HepG2 (cell line): ENCODE data around the gene IFIT5. TPM values are rescaled to one million over a fixed set of nuclear protein-coding genes. Genes with fewer than 3 reads are reported as not detected.

Source experiments
- ATAC-seq: fragments of 200-7000 bp; cut with Tn5 transposase; 3 replicates; pipeline ENCODE4 v1.9.1; 2020; ENCODE audit warnings: mild to moderate bottlenecking, moderate library complexity
- BruUV-seq: library from RNA; stranded (reverse); fragments of 400-500 nt; replicated peaks from 2 replicates; lab custom pipeline; 2021; lab: Mats Ljungman, UMichigan
- CTCF ChIA-PET: fragments of 300-600 bp; formaldehyde crosslinking; extraction: SDS; loops from one replicate; lab custom pipeline; 2021; ENCODE audit warnings: low total read pairs, inconsistent platforms, low intra/inter-chr PET ratio; lab: Yijun Ruan, JAX
- POLR2A ChIA-PET: fragments of 350-600 bp; sonication (Branson Sonifier 250); formaldehyde crosslinking; loops from one replicate; lab custom pipeline; 2020; ENCODE audit warnings: antibody characterized with exemption, inconsistent platforms; lab: Yijun Ruan, JAX
- DNase-seq: peaks from one replicate; pipeline ENCODE4 v3.0.0-alpha.2; 2015; ENCODE audit warnings: low spot score
- FAIRE-seq: peaks from 3 replicates; lab custom pipeline; 2011; peaks lifted over from hg19 to GRCh38; lab: Jason Lieb, UNC
- H2AFZ ChIP-seq: one replicate; pipeline ENCODE4 v1.6.1; 2011; ENCODE audit warnings: low read length, inconsistent platforms
- H3K27ac ChIP-seq: fragments of 300-600 bp; 3 replicates; pipeline ENCODE4 v1.8.0; 2011; ENCODE audit warnings: mixed run types, mild to moderate bottlenecking, mixed read lengths, low read length, inconsistent platforms; ENCODE audit not compliant: insufficient read depth; ENCODE audit errors: extremely low read length
- H3K27me3 ChIP-seq, 2 experiments: fragments of 200-600 bp in 1 of 2; 2 replicates in 1 of 2; 3 replicates in 1 of 2; pipeline versions ENCODE4 v1.6.0 to v1.8.0; 2011; ENCODE audit warnings: low read length in 2 of 2, mild to moderate bottlenecking in 2 of 2, moderate library complexity in 2 of 2, inconsistent platforms in 1 of 2; ENCODE audit not compliant: insufficient read depth in 2 of 2, control insufficient read depth in 1 of 2
- H3K36me3 ChIP-seq, 2 experiments: fragments of 200-600 bp in 1 of 2; replicated peaks in 1 of 2; 2 replicates in 1 of 2; 3 replicates in 1 of 2; pipeline versions ENCODE4 v1.5.1 to v1.8.0; 2011; ENCODE audit warnings: low read length in 2 of 2, inconsistent platforms in 1 of 2; ENCODE audit not compliant: insufficient read depth in 2 of 2, control insufficient read depth in 1 of 2
- H3K4me1 ChIP-seq: 2 replicates; pipeline ENCODE4 v1.5.1; 2012; ENCODE audit warnings: low read length, inconsistent platforms; ENCODE audit not compliant: insufficient read depth
- H3K4me2 ChIP-seq: 2 replicates; pipeline ENCODE4 v1.6.0; 2011; ENCODE audit warnings: low read depth, low read length, inconsistent platforms
- H3K4me3 ChIP-seq, 3 experiments: fragments of 200-600 bp in 1 of 3; sonication (generic), shearing (Covaris generic) in 1 of 3; replicated peaks in 1 of 3; 2 replicates each; pipeline ENCODE4 v1.5.1; 2011 to 2016; ENCODE audit warnings: low read length in 3 of 3, inconsistent platforms in 2 of 3, low read depth in 2 of 3, mild to moderate bottlenecking in 2 of 3, control low read depth in 1 of 3, mixed read lengths in 1 of 3; ENCODE audit not compliant: insufficient read depth in 1 of 3
- H3K79me2 ChIP-seq: one replicate; pipeline ENCODE4 v1.6.1; 2011; ENCODE audit warnings: low read length, inconsistent platforms; ENCODE audit not compliant: insufficient read depth
- H3K9ac ChIP-seq: 2 replicates; pipeline ENCODE4 v1.6.0; 2011; ENCODE audit warnings: mild to moderate bottlenecking, low read depth, low read length, inconsistent platforms; ENCODE audit not compliant: insufficient read depth
- H3K9me3 ChIP-seq: 2 replicates; pipeline ENCODE4 v1.5.1; 2012; ENCODE audit warnings: mild to moderate bottlenecking, low read length
- H4K20me1 ChIP-seq: 2 replicates; pipeline ENCODE4 v1.6.0; 2011; ENCODE audit warnings: inconsistent platforms, mild to moderate bottlenecking, low read length, moderate library complexity; ENCODE audit not compliant: insufficient read depth
- ARID3A ChIP-seq: IDR thresholded peaks from 2 replicates; pipeline ENCODE4 v1.6.1; 2012; ENCODE audit warnings: low read depth, low read length, improper control_type of control experiment
- KDM4B ChIP-seq: sonication (generic); formaldehyde crosslinking; IDR thresholded peaks from 2 replicates; pipeline ENCODE4 v1.4.0; 2020; ENCODE audit warnings: missing genetic modification reagents
- PPARG ChIP-seq: conservative IDR thresholded peaks from 2 replicates; pipeline ENCODE4 v1.6.1; 2016; ENCODE audit warnings: missing biosample characterization, missing genetic modification reagents
- ZBTB7A ChIP-seq: sonication (generic); formaldehyde crosslinking; IDR thresholded peaks from 2 replicates; pipeline ENCODE4 v1.8.0; 2022; ENCODE audit warnings: mild to moderate bottlenecking, missing genetic modification reagents
- ZNF407 ChIP-seq: sonication (generic); formaldehyde crosslinking; IDR thresholded peaks from one replicate; pipeline ENCODE4 v1.5.1; 2020; ENCODE audit warnings: mild to moderate bottlenecking, missing genetic modification reagents; ENCODE audit errors: not compliant biosample characterization
- WGBS: methylation state at CpG from one replicate; pipeline ENCODE4 v1.1.6; 2017; ENCODE audit warnings: low lambda C conversion rate; 5-methylcytosine and 5-hydroxymethylcytosine counted together
- in situ Hi-C: cut with HindIII; loops from 2 replicates; pipeline ENCODE4 v1.10.0; 2017; ENCODE audit warnings: low pct_unique_long_range_greater_than_20kb; ENCODE audit not compliant: extremely low pct_ligation_motif_present
- intact Hi-C: fragments of 100-400 bp; cut with micrococcal nuclease; formaldehyde crosslinking; loops from one replicate; pipeline ENCODE4 v1.10.0; 2022; ENCODE audit not compliant: unreplicated experiment
- polyA plus RNA-seq, 8 experiments: library from polyadenylated mRNA; depleted of rRNA in 3 of 8; stranded (reverse) in 7 of 8; unstranded in 1 of 8; fragments of >200 nt; fragmentation: Illumina TruSeq in 4 of 8; extraction: Trizol in 4 of 8; gene quantifications; 2 replicates each; pipeline versions ENCODE4 v1.2.1 to v1.2.3, GENCODE V29; 2011 to 2016; ENCODE audit warnings: low read depth in 4 of 8, missing spikeins in 1 of 8, mixed read lengths in 1 of 8; ENCODE audit not compliant: insufficient read depth in 1 of 8
- total RNA-seq, 5 experiments: library from RNA; depleted of rRNA; stranded (reverse); fragments of >200 nt; fragmentation: Illumina TruSeq; extraction: Trizol; gene quantifications; 2 replicates each; pipeline ENCODE4 v1.2.3, GENCODE V29; 2016; ENCODE audit warnings: low read depth in 1 of 5

Gene IFIT5
- total and polyA plus RNA-seq, 2 of the 13 experiments (the other 11 are each of a cell fraction or from before 2014, with no cell fraction given): 2.2 to 8.3 TPM

GRCh38 chr10:89419548-89419947 lies 5.2 kb downstream of the IFIT5 start:
- H3K4me3 ChIP-seq: no peak overlapping the region
- peaks cover 2% of the 10 kb centered on the region for H3K79me2 ChIP-seq
- ChIA-PET POLR2A (interaction anchor here (1.2 kb wide), 1 partner anchor 224 kb away, joined by 3 read pairs; no protein-coding TSS in a partner anchor), CTCF (no interaction called here)
- no peaks in the 10 kb centered on the region for H3K27me3 ChIP-seq
- no peak for TF ChIP-seq ZBTB7A (CRISPR knock-in tag)
- no peak for TF ChIP-seq ZNF407
- no peak for TF ChIP-seq PPARG (CRISPR knock-in tag)
- TF ChIP-seq KDM4B (CRISPR knock-in tag): no peak
- no peak for TF ChIP-seq ARID3A
- peaks cover 0 to 4% of the 10 kb centered on the region in 2 experiments; a peak in 1 of 5 replicates for H3K36me3 ChIP-seq
- no TSS peak for BruUV-seq
- WGBS: 84% methylated on average over 3 of the region's 3 CpGs
- H3K9me3 ChIP-seq: no peaks in the 10 kb centered on the region
- DNase-seq (no peak), ATAC-seq (no peak), FAIRE-seq (no peak)
- no peak overlapping the region for H3K4me2 ChIP-seq
- H3K27ac ChIP-seq: no peak overlapping the region
- peaks cover 18% of the 10 kb centered on the region for H3K4me1 ChIP-seq
- intact Hi-C loops: no loop called here
- no peaks in the 10 kb centered on the region for H4K20me1 ChIP-seq
- H2AFZ ChIP-seq: no peak overlapping the region
- H3K9ac ChIP-seq: no peak overlapping the region
- in situ Hi-C loops: no loop called here
